ENCODE measurements around the gene PPP3R1.

The PPP3R1 gene

GRCh38 chr2:68155618-68156017 lies 96.7 kb downstream of the PPP3R1 start:
- no peak for DNase-seq (ENCODE audit: low read depth in 4 of 4, low spot score in 1 of 4)

GRCh38 chr2:68152681-68153347 lies 99.5 kb downstream of the PPP3R1 start:
- DNase-seq (ENCODE audit: low read depth in 4 of 4, low spot score in 1 of 4): no peak

GRCh38 chr2:68151037-68151436 lies 101.3 kb downstream of the PPP3R1 start:
- no peak for DNase-seq (ENCODE audit: low read depth in 4 of 4, low spot score in 1 of 4)

GRCh38 chr2:68141875-68142274 lies 110.5 kb downstream of the PPP3R1 start:
- no peak for DNase-seq (ENCODE audit: low read depth in 4 of 4, low spot score in 1 of 4)

- no peak for DNase-seq (ENCODE audit: low read depth in 4 of 4, low spot score in 1 of 4)
Measured at GRCh38 chr2:68135448-68136320, 116.6 kb downstream of the PPP3R1 start.

DNA sequence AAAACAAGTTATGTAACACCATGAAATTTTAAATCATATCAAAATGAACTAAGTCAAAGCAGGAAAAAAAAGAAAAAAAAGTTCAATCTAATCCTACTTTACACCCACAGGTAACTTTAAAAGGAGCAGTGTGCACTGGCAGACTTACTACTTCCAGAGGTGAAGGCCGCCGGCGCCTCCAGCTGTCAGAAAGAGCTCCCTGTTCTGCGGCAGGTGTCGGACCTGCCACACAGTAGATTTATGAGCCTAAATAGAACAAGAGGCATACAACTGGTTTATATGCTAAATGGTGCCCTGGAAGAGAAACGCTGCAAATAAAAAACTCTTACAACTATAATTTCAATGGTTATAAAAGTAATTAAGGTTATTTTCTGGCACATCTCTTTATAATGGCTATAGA lies 117.8 kb downstream of the PPP3R1 start:
- DNase-seq (ENCODE audit: low read depth in 4 of 4, low spot score in 1 of 4): no peak

DNA sequence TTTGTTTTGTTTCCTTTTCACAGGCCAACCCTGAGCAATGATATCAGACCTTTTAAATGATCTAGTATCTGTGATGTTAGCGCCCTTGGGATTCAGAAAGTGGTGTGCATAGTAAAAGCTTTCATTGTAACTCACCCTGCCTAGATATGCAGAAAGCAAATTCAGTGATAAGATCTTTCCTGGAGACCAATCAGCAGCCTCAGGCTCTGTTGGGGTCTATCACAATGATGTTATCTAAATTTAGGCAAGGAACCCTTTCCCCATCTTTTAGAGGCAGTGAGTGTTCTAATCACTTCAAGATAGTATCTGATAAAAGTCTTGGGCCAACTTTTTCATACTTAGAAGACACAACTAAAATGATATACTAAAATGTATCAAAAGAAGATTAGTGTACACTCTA lies 118.2 kb downstream of the PPP3R1 start:
- DNase-seq (ENCODE audit: low read depth in 4 of 4, low spot score in 1 of 4): no peak
